Measurements from ENCODE around the gene SGMS1. TPM values are rescaled to one million over a fixed set of nuclear protein-coding genes. Genes with fewer than 3 reads are reported as not detected.
"Not testable (repeated sequence)": the region's sequence is repeated elsewhere in the genome, so short reads cannot be mapped to it uniquely, and the experiment has no call there.

SGMS1 gene
- total and polyA plus RNA-seq, 10 donors: 5.9 to 84.3 (median 34.6) TPM

DNA sequence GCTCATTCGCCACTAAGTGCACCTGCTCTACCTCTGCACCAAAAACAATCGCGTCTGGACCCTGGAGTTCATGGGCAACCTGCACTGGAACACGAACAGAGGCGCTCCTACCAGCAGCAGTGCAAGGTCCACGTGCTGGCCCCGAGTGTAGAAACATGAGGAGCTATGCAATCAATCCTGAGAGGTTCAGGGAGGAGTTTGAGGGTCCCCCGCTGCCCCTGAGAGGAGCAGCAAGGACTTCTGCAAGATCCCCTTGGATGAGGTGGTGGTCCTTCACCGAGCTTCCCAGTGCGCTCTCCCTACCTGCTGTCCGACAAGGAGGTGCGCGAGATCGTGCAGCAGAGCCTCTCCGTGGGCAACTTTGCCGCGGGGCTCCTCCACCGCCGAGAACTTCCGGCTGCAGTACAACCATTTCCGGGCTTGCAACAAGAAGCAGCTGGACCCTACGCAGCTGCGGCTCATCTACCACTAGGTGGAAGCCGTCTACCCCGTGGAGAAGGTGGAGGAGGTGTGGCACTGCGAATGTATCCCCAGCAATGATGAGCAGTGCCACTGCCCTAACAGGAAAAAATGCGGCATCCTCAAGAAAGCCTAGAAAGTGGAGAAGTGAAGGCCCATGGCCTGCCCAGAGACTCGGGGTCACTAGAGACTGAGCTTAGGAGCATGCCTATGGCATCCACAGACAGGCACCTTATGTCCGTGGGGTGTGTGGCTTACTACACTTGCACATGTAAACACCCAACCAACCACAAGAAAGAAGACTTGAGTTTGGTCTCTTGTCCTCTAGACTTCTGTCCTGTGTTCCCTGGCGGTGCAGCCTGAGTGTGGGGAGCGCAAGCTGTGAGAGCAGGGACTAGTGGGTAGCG, 36.3 kb upstream of the SGMS1 start:
- peak; percentile 86 for DNase-seq
- TF ChIP-seq, protein P1, sequence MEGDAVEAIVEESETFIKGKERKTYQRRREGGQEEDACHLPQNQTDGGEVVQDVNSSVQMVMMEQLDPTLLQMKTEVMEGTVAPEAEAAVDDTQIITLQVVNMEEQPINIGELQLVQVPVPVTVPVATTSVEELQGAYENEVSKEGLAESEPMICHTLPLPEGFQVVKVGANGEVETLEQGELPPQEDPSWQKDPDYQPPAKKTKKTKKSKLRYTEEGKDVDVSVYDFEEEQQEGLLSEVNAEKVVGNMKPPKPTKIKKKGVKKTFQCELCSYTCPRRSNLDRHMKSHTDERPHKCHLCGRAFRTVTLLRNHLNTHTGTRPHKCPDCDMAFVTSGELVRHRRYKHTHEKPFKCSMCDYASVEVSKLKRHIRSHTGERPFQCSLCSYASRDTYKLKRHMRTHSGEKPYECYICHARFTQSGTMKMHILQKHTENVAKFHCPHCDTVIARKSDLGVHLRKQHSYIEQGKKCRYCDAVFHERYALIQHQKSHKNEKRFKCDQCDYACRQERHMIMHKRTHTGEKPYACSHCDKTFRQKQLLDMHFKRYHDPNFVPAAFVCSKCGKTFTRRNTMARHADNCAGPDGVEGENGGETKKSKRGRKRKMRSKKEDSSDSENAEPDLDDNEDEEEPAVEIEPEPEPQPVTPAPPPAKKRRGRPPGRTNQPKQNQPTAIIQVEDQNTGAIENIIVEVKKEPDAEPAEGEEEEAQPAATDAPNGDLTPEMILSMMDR (IDR thresholded peaks at IDR 0.05 in 8 of 11, conservative IDR thresholded peaks at IDR 0.05 in 3 of 11): peak in 4 of 11 experiments; percentile 35 to 66 (median 42)
- intact Hi-C loops (cut with DNase I; ENCODE audit: low total_unique reads); H3K9me3 ChIP-seq; H3K4me1 ChIP-seq; H3K27me3 ChIP-seq (replicated peaks in 1 of 7); H3K36me3 ChIP-seq: not testable (repeated sequence)
- 44 to 67% (median 51%) methylated on average over 21 to 32 of the region's 32 CpGs for WGBS, 5 donors
- Histone ChIP-seq H3K4me3 (peak overlapping the region in 6 of 8 donors; percentile 14 to 72 (median 44)), H3K27ac (peak overlapping the region in 1 of 8 donors; percentile 56)

DNA sequence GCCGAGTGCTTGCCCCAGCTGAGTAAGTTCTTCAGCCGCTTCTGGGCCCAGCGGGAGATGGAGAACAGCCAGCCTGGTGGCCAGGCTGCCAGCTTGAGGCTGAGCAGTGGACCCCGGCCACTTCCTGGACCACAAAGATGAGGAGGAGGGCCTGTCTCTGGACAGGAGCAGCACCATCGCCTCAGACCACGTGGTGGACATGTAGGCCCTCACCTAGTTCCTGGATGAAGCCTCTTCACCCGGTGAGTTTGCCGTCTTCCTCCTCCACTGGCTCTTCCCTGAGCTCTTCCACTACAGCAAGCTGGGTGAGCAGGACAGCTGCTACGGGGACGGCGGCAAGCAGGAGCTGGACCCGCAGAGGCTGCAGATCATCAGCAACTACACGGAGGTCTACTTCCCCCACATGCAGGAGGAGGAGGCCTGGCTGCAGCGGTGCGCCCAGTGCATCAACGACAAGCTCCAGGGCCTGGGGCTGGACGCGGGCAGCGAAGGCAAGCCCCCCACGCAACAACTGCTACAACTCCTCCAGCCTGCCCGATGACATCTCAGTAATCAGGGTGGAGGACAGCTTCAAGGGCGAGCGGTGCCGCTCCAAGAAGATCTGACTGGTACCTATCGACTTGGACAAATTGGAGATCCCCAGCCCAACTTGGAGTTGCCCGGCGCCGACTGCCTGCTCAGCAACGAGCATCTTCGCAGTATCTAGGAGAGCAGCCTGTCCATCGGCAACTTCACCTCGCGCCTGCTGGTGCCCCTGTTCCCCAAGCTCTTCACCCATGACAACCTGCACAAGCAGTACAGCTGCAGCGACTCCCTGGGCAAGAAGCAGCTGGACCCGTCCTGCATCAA, 35.5 kb upstream of the SGMS1 start:
- intact Hi-C loops (cut with DNase I; ENCODE audit: low total_unique reads); H3K9me3 ChIP-seq; H3K4me1 ChIP-seq; H3K27ac ChIP-seq; H3K27me3 ChIP-seq (replicated peaks in 1 of 7); H3K36me3 ChIP-seq; DNase-seq: not testable (repeated sequence)
- WGBS, 5 donors: 91 to 98% (median 97%) methylated on average over 12 to 35 of the region's 35 CpGs
- peak overlapping the region in 6 of 8 donors; percentile 14 to 72 (median 44) for H3K4me3 ChIP-seq

DNA sequence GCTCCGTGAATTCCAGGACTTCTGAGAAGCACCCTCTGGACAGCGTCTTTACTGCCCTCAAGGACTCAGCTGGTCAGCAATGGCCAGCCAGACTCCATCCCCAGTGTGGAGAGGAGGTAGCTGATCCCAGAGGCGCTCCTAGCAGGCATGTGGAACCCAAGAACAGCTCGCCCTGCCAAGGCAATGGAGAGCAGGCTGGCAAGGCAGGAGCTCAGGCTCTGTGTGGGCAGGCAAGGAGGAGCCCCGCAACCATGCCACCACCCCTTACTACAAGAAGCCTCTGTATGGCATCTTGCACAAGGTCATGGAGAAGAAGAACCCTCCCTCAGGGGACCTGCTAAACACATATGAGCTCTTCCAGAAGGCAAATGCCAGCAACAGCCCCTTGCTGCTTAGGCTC, 34.4 kb upstream of the SGMS1 start:
- Histone ChIP-seq H3K9me3 (no peaks in the 10 kb centered on the region), H3K4me1 (peaks cover 0 to 12% (median 7%) of the 10 kb centered on the region in 6 donors), H3K27me3 (replicated peaks in 1 of 7) (no peaks in the 10 kb centered on the region), H3K36me3 (no peaks in the 10 kb centered on the region), H3K4me3 (no peak overlapping the region), H3K27ac (no peak overlapping the region)
- no peak for DNase-seq
- WGBS, 5 donors: 91 to 99% (median 94%) methylated on average over 2 to 5 of the region's 5 CpGs
- TF ChIP-seq POLR2A (IDR thresholded peaks at IDR 0.05): no peak
- TF ChIP-seq, protein P1 (IDR thresholded peaks at IDR 0.05 in 8 of 11, conservative IDR thresholded peaks at IDR 0.05 in 3 of 11): no peak
- no peak for TF ChIP-seq POLR2AphosphoS5 (IDR thresholded peaks at IDR 0.05)
- intact Hi-C loops (cut with DNase I; ENCODE audit: low total_unique reads): no loop called here

DNA sequence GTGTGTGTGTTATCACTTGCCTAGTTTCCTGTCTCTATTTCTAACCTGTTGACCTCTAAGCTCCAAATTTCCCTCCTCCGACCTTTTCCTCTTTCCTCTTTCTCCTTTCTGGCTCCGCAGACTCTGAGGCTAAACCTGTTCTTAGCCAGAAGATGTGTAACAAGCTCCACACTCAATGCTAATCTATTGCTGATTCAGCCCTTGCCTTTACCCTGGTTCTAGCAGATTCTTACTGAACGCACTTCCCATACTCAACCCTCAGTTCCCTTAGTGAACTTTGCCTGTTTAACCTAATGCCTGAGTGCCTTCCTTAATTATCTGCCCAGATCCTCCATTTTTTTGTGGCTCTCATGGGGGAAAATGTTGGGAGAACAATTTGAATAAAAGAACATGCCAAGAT, 30.0 kb upstream of the SGMS1 start:
- intact Hi-C loops (cut with DNase I; ENCODE audit: low total_unique reads): no loop called here
- no peak for DNase-seq
- Histone ChIP-seq H3K27me3 (replicated peaks in 1 of 7) (no peaks in the 10 kb centered on the region), H3K27ac (peak overlapping the region in 1 of 8 donors; percentile 60), H3K36me3 (no peaks in the 10 kb centered on the region), H3K4me1 (peaks cover 0 to 29% (median 12%) of the 10 kb centered on the region in 6 donors), H3K4me3 (no peak overlapping the region), H3K9me3 (no peaks in the 10 kb centered on the region)
- WGBS, 5 donors: 17 to 24% (median 22%) methylated on average over 3 of the region's 3 CpGs
- TF ChIP-seq, protein P1 (IDR thresholded peaks at IDR 0.05 in 8 of 11, conservative IDR thresholded peaks at IDR 0.05 in 3 of 11): no peak
- TF ChIP-seq POLR2A (IDR thresholded peaks at IDR 0.05) (no peak), POLR2AphosphoS5 (IDR thresholded peaks at IDR 0.05) (no peak)
